ENCODE measurements around the gene TSEN54.

DNA sequence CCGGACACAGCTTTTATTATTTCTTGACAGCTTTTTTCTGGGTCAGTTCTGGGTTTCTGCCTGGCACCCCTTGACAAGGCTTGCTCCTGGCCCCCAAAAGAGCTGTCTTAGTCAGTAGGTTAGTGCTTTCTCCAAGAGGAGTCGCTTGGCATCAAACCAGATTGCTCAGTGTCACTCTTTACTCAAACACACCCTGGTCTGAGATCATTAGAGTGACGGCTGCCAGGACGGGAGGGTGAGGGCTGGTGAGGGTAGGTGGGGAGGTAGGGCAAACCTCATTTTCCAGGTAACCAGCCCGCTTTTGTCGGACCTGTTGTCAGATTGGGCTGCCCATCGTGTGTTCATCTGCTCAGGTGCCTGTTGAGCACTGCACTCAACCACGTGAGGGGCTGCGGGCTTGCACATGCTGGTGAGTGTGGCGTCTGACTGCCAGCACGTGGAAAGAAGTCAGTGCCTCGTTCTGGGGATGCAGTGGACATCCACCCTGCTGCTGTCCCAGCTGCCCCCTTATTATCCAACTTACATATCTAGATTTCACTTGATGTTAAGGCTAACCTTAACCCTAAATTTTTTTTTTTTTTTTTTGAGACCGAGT, 47.5 kb upstream of the TSEN54 start:
- no peak for TF ChIP-seq CTCF (IDR thresholded peaks at IDR 0.05)
- TF ChIP-seq POLR2A (IDR thresholded peaks at IDR 0.05): no peak
- TF ChIP-seq EP300 (IDR thresholded peaks at IDR 0.05): no peak
